ENCODE data around the gene HLA-E. TPM values are rescaled to one million over a fixed set of nuclear protein-coding genes. Genes with fewer than 3 reads are reported as not detected.
A peak's percentile ranks its signal among the peaks of the same experiment; 100 is the strongest.

The HLA-E gene
- total and polyA plus RNA-seq, 2 donors (not counting 1 experiment from before 2014, with no cell fraction given): 1,043 to 1,174 TPM

- CTCF ChIA-PET: interaction anchor here (1.0 to 6.2 kb wide), 17 partner anchors 10 to 228 kb away, joined by 3 to 114 read pairs (median 4); no protein-coding TSS in a partner anchor
- POLR2A ChIA-PET: interaction anchor here (1.0 to 9.1 kb wide), 11 partner anchors 9 to 98 kb away, joined by 3 to 126 read pairs (median 9); partner anchors contain the start of gene GNL1
- Mint-ChIP-seq H3K27ac (peak overlapping the region; percentile 71), H3K27me3 (no peaks in the 10 kb centered on the region), H3K4me1 (peaks cover 81% of the 10 kb centered on the region), H3K4me3 (peak overlapping the region; percentile 99), H3K9me3 (ENCODE audit: insufficient read depth) (no peaks in the 10 kb centered on the region)
- Histone ChIP-seq H3K9me3 (ENCODE audit: control extremely low read depth in 1 of 3, control insufficient read depth in 2 of 3, insufficient read depth in 1 of 3, low read length in 2 of 3) (no peaks in the 10 kb centered on the region), H3K9ac (ENCODE audit: low read length) (peak overlapping the region; percentile 22), H2AFZ (ENCODE audit: insufficient read depth, low read depth, low read length, poor library complexity, severe bottlenecking) (no peak overlapping the region), H3K79me2 (ENCODE audit: control insufficient read depth, insufficient read depth, low read length) (peaks cover 62% of the 10 kb centered on the region), H3K4me2 (replicated peaks; ENCODE audit: low read depth, low read length, poor library complexity, severe bottlenecking) (peak overlapping the region; percentile 93), H3K27me3 (replicated peaks in 1 of 4; ENCODE audit: control extremely low read depth in 1 of 4, control insufficient read depth in 3 of 4, insufficient read depth in 4 of 4, low read length in 3 of 4) (no peaks in the 10 kb centered on the region), H3K36me3 (replicated peaks in 1 of 2; ENCODE audit: control extremely low read depth in 1 of 2, control insufficient read depth in 1 of 2, extremely low read depth in 1 of 2, insufficient read depth in 2 of 2, low read length in 1 of 2) (peaks cover 2 to 46% of the 10 kb centered on the region in 2 experiments), H3K4me3 (ENCODE audit: control extremely low read depth in 1 of 5, extremely low read depth in 1 of 5, insufficient read depth in 1 of 5, low read depth in 2 of 5, low read length in 4 of 5) (peak overlapping the region in 2 of 5 experiments; percentile 5 to 47), H3K4me1 (ENCODE audit: control insufficient read depth in 2 of 2, insufficient read depth in 2 of 2, low read length in 2 of 2) (peaks cover 57 to 77% of the 10 kb centered on the region in 2 donors), H3K27ac (ENCODE audit: low read length in 2 of 2) (peak overlapping the region; percentile 31 to 59), H4K20me1 (ENCODE audit: control insufficient read depth, insufficient read depth, low read length, poor library complexity, severe bottlenecking) (peaks cover 53% of the 10 kb centered on the region)
- intact Hi-C loops (cut with micrococcal nuclease): no loop called here
- TF ChIP-seq EZH2 (IDR thresholded peaks at IDR 0.05; ENCODE audit: borderline replicate concordance, insufficient read depth, low read depth, low read length, poor library complexity, severe bottlenecking): no peak
- TF ChIP-seq, protein P1, sequence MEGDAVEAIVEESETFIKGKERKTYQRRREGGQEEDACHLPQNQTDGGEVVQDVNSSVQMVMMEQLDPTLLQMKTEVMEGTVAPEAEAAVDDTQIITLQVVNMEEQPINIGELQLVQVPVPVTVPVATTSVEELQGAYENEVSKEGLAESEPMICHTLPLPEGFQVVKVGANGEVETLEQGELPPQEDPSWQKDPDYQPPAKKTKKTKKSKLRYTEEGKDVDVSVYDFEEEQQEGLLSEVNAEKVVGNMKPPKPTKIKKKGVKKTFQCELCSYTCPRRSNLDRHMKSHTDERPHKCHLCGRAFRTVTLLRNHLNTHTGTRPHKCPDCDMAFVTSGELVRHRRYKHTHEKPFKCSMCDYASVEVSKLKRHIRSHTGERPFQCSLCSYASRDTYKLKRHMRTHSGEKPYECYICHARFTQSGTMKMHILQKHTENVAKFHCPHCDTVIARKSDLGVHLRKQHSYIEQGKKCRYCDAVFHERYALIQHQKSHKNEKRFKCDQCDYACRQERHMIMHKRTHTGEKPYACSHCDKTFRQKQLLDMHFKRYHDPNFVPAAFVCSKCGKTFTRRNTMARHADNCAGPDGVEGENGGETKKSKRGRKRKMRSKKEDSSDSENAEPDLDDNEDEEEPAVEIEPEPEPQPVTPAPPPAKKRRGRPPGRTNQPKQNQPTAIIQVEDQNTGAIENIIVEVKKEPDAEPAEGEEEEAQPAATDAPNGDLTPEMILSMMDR (IDR thresholded peaks at IDR 0.05): peak; percentile 40
- 62% methylated on average over 5 of the region's 8 CpGs for WGBS (ENCODE audit: insufficient coverage)
- peak; percentile 60 for DNase-seq
- ATAC-seq (ENCODE audit: low read depth): no peak
Measured at GRCh38 chr6:30493643-30494250, 4.4 kb downstream of the HLA-E start.

DNA sequence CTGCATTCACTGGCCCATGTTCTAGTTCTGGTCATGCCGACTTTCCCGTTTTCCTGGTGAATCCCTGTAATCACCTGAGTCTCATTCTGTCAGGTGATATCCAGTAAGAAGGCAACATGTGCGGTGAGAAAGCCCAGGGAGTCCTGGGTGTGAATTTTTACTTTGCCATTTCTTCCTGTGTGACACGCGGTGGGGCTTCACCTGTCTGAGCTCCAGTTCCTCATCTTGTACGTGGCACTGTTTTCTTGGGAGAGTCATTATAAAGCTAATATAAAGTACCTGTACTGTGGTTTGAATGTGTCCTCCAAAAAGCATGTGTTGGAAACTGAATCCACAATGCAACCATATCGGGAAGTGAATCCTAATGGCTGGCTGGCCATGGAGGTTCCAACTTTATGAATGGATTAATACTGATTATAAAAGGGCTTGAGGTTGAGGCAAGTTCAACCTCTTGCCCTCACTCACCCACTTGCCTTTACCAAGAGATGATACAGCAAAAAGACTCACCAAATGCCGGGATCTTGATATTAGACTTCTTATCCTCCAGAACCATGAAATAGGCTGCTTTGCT, 5.1 kb downstream of the HLA-E start:
- H3K27me3 Mint-ChIP-seq: no peaks in the 10 kb centered on the region
- peaks cover 52% of the 10 kb centered on the region for H4K20me1 ChIP-seq (ENCODE audit: control insufficient read depth, insufficient read depth, low read length, poor library complexity, severe bottlenecking)
- TF ChIP-seq, protein P1 (IDR thresholded peaks at IDR 0.05): no peak
- TF ChIP-seq EZH2 (IDR thresholded peaks at IDR 0.05; ENCODE audit: borderline replicate concordance, insufficient read depth, low read depth, low read length, poor library complexity, severe bottlenecking): no peak
- no peaks in the 10 kb centered on the region for H3K27me3 ChIP-seq (replicated peaks in 1 of 4; ENCODE audit: control extremely low read depth in 1 of 4, control insufficient read depth in 3 of 4, insufficient read depth in 4 of 4, low read length in 3 of 4)
- peaks cover 57% of the 10 kb centered on the region for H3K79me2 ChIP-seq (ENCODE audit: control insufficient read depth, insufficient read depth, low read length)
- peak overlapping the region; percentile 99 for H3K4me3 Mint-ChIP-seq
- H3K27ac ChIP-seq (ENCODE audit: low read length in 2 of 2): peak overlapping the region; percentile 31 to 59
- H3K4me1 ChIP-seq (ENCODE audit: control insufficient read depth in 2 of 2, insufficient read depth in 2 of 2, low read length in 2 of 2): peaks cover 57 to 74% of the 10 kb centered on the region in 2 donors
- ChIA-PET POLR2A (interaction anchor here (1.2 to 9.1 kb wide), 11 partner anchors 10 to 62 kb away, joined by 3 to 126 read pairs (median 9); partner anchors contain the start of gene GNL1), CTCF (interaction anchor here (1.0 to 6.2 kb wide), 15 partner anchors 10 to 228 kb away, joined by 3 to 114 read pairs (median 5); no protein-coding TSS in a partner anchor)
- no peaks in the 10 kb centered on the region for H3K9me3 ChIP-seq (ENCODE audit: control extremely low read depth in 1 of 3, control insufficient read depth in 2 of 3, insufficient read depth in 1 of 3, low read length in 2 of 3)
- DNase-seq (peak; percentile 63), ATAC-seq (ENCODE audit: low read depth) (no peak)
- H3K4me2 ChIP-seq (replicated peaks; ENCODE audit: low read depth, low read length, poor library complexity, severe bottlenecking): peak overlapping the region; percentile 93
- H3K27ac Mint-ChIP-seq: peak overlapping the region; percentile 71
- no peaks in the 10 kb centered on the region for H3K9me3 Mint-ChIP-seq (ENCODE audit: insufficient read depth)
- no peak overlapping the region for H2AFZ ChIP-seq (ENCODE audit: insufficient read depth, low read depth, low read length, poor library complexity, severe bottlenecking)
- 48% methylated on average over 5 of the region's 8 CpGs for WGBS (ENCODE audit: insufficient coverage)
- intact Hi-C loops (cut with micrococcal nuclease): no loop called here
- H3K36me3 ChIP-seq (replicated peaks in 1 of 2; ENCODE audit: control extremely low read depth in 1 of 2, control insufficient read depth in 1 of 2, extremely low read depth in 1 of 2, insufficient read depth in 2 of 2, low read length in 1 of 2): peaks cover 2 to 46% of the 10 kb centered on the region in 2 experiments
- H3K4me1 Mint-ChIP-seq: peaks cover 78% of the 10 kb centered on the region
- peak overlapping the region in 2 of 5 experiments; percentile 2 to 47 for H3K4me3 ChIP-seq (ENCODE audit: control extremely low read depth in 1 of 5, extremely low read depth in 1 of 5, insufficient read depth in 1 of 5, low read depth in 2 of 5, low read length in 4 of 5)
- peak overlapping the region; percentile 22 for H3K9ac ChIP-seq (ENCODE audit: low read length)

All from B cell (primary cell).